Neutrophil (primary cell): ENCODE measurements around the gene SLC28A2.

ENCODE experiments used
- H3K27ac ChIP-seq: fragments of 200-600 bp; sonication (generic); 2 replicates; pipeline ENCODE4 v1.5.1; 2016; ENCODE audit warnings: mild to moderate bottlenecking, moderate library complexity
- H3K27me3 ChIP-seq: fragments of 200-600 bp; sonication (generic); 2 replicates; pipeline ENCODE4 v1.6.0; 2016; ENCODE audit warnings: mild to moderate bottlenecking
- H3K36me3 ChIP-seq: fragments of 200-600 bp; sonication (generic); 2 replicates; pipeline ENCODE4 v1.5.1; 2017
- H3K4me1 ChIP-seq, 2 experiments: fragments of 200-600 bp in 1 of 2; sonication (generic) in 1 of 2; 1 replicate in 1 of 2; 2 replicates in 1 of 2; pipeline versions ENCODE4 v1.5.1 to v1.6.1; 2013 to 2016; ENCODE audit warnings: low read depth in 1 of 2, low read length in 1 of 2, mild to moderate bottlenecking in 1 of 2, moderate library complexity in 1 of 2; ENCODE audit not compliant: control insufficient read depth in 1 of 2, insufficient read depth in 1 of 2
- H3K4me3 ChIP-seq, 2 experiments: fragments of 200-600 bp in 1 of 2; sonication (generic) in 1 of 2; 1 replicate in 1 of 2; 2 replicates in 1 of 2; pipeline ENCODE4 v1.5.1; 2013 to 2016; ENCODE audit warnings: low read depth in 1 of 2, low read length in 1 of 2, mild to moderate bottlenecking in 1 of 2, moderate library complexity in 1 of 2
- H3K9me3 ChIP-seq: fragments of 200-600 bp; sonication (generic); 2 replicates; pipeline ENCODE4 v1.5.1; 2016
- TF ChIP-seq, protein P1 (sequence below): fragments of 200-600 bp; sonication (generic); IDR thresholded peaks from 2 replicates; pipeline ENCODE4 v1.5.1; 2016; ENCODE audit warnings: antibody characterized with exemption

Gene SLC28A2

GRCh38 chr15:45224621-45225217 is 27.3 kb upstream of the SLC28A2 start:
- Histone ChIP-seq H3K4me3 (no peak overlapping the region), H3K27ac (no peak overlapping the region), H3K4me1 (no peaks in the 10 kb centered on the region), H3K36me3 (no peaks in the 10 kb centered on the region), H3K27me3 (peaks cover 19% of the 10 kb centered on the region), H3K9me3 (no peaks in the 10 kb centered on the region)
- TF ChIP-seq, protein P1, sequence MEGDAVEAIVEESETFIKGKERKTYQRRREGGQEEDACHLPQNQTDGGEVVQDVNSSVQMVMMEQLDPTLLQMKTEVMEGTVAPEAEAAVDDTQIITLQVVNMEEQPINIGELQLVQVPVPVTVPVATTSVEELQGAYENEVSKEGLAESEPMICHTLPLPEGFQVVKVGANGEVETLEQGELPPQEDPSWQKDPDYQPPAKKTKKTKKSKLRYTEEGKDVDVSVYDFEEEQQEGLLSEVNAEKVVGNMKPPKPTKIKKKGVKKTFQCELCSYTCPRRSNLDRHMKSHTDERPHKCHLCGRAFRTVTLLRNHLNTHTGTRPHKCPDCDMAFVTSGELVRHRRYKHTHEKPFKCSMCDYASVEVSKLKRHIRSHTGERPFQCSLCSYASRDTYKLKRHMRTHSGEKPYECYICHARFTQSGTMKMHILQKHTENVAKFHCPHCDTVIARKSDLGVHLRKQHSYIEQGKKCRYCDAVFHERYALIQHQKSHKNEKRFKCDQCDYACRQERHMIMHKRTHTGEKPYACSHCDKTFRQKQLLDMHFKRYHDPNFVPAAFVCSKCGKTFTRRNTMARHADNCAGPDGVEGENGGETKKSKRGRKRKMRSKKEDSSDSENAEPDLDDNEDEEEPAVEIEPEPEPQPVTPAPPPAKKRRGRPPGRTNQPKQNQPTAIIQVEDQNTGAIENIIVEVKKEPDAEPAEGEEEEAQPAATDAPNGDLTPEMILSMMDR = no peak

GRCh38 chr15:45225506-45226273 is 26.3 kb upstream of the SLC28A2 start:
- peaks cover 18% of the 10 kb centered on the region for H3K27me3 ChIP-seq
- H3K9me3 ChIP-seq = no peaks in the 10 kb centered on the region
- H3K27ac ChIP-seq = no peak overlapping the region

GRCh38 chr15:45228931-45229330 is 23.1 kb upstream of the SLC28A2 start:
- no peak overlapping the region for H3K4me3 ChIP-seq
- no peak overlapping the region for H3K27ac ChIP-seq
- H3K36me3 ChIP-seq = no peaks in the 10 kb centered on the region
- no peaks in the 10 kb centered on the region for H3K4me1 ChIP-seq
- TF ChIP-seq, protein P1 = no peak
- no peaks in the 10 kb centered on the region for H3K9me3 ChIP-seq
- no peaks in the 10 kb centered on the region for H3K27me3 ChIP-seq

More at GRCh38 chr15:45225506-45226273, 26.3 kb upstream of the SLC28A2 start:
- H3K36me3 ChIP-seq = no peaks in the 10 kb centered on the region
- TF ChIP-seq, protein P1 = no peak
- H3K4me1 ChIP-seq = no peaks in the 10 kb centered on the region
- H3K4me3 ChIP-seq = no peak overlapping the region

- Histone ChIP-seq H3K27me3 (no peaks in the 10 kb centered on the region), H3K4me3 (no peak overlapping the region), H3K9me3 (no peaks in the 10 kb centered on the region), H3K36me3 (no peaks in the 10 kb centered on the region), H3K27ac (no peak overlapping the region), H3K4me1 (no peaks in the 10 kb centered on the region)
- TF ChIP-seq, protein P1 = no peak
Observed at GRCh38 chr15:45230245-45230965, 21.6 kb upstream of the SLC28A2 start.

DNA sequence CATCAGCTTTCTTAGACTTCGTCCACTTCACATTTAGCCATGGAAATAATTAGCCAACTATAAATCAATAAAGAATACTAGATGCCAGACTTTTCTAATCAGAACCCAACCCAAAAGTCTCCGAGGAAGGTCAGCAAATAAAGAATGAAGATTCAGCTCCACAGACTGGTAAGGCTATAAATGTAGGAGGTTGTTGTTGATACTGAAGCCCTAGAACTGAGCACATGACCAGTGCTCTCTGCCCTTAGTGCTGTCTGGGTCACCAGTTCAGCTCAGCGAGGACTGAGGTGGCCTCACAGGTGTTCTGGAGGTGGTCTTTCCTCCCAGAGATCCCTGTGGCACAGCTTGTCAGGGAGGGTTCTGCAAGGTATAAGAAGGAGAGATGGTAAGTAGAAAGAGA is 20.9 kb upstream of the SLC28A2 start:
- TF ChIP-seq, protein P1 = no peak
- Histone ChIP-seq H3K4me3 (no peak overlapping the region), H3K4me1 (no peaks in the 10 kb centered on the region), H3K36me3 (no peaks in the 10 kb centered on the region), H3K9me3 (no peaks in the 10 kb centered on the region), H3K27ac (no peak overlapping the region), H3K27me3 (no peaks in the 10 kb centered on the region)
